ENCODE measurements around the gene LYL1.

Gene LYL1

GRCh38 chr19:13073263-13073662 is 29.4 kb downstream of the LYL1 start:
- no peak for DNase-seq

- no peak for DNase-seq
These were observed 30.3 kb downstream of the LYL1 start for GRCh38 chr19:13072188-13072908.

GRCh38 chr19:13071444-13072187 is 31.0 kb downstream of the LYL1 start:
- DNase-seq = no peak

GRCh38 chr19:13070425-13071140 is 32.1 kb downstream of the LYL1 start:
- DNase-seq = no peak

GRCh38 chr19:13069415-13070359 is 33.0 kb downstream of the LYL1 start:
- DNase-seq = no peak

- no peak for DNase-seq
These were observed 34.4 kb downstream of the LYL1 start for GRCh38 chr19:13068085-13068846.

GRCh38 chr19:13066933-13067807 is 35.5 kb downstream of the LYL1 start:
- DNase-seq = no peak

- no peak for DNase-seq
These were observed 36.4 kb downstream of the LYL1 start for GRCh38 chr19:13066226-13066625.

- no peak for DNase-seq
These were observed 38.6 kb downstream of the LYL1 start for GRCh38 chr19:13064092-13064489.

GRCh38 chr19:13063461-13064091 is 39.1 kb downstream of the LYL1 start:
- no peak for DNase-seq

GRCh38 chr19:13062317-13062716 is 40.3 kb downstream of the LYL1 start:
- DNase-seq = no peak

GRCh38 chr19:13060964-13061927 is 41.4 kb downstream of the LYL1 start:
- DNase-seq = peak; percentile 80

- DNase-seq = no peak
These were observed 42.3 kb downstream of the LYL1 start for GRCh38 chr19:13060233-13060963.

GRCh38 chr19:13058951-13059660 is 43.6 kb downstream of the LYL1 start:
- DNase-seq = no peak

- DNase-seq = peak; percentile 59
These were observed 44.9 kb downstream of the LYL1 start for GRCh38 chr19:13057744-13058143.

- no peak for DNase-seq
These were observed 45.5 kb downstream of the LYL1 start for GRCh38 chr19:13057147-13057572.

- DNase-seq = peak; percentile 88
These were observed 46.5 kb downstream of the LYL1 start for GRCh38 chr19:13056052-13056660.
